Measurements from ENCODE around the gene RASGRP1.
"Not testable (repeated sequence)": the region's sequence is repeated elsewhere in the genome, so short reads cannot be mapped to it uniquely, and the experiment has no call there.

The RASGRP1 gene

GRCh38 chr15:38564557-38565286 is at the start of gene RASGRP1:
TSS of gene RASGRP1 (minus strand) at chr15:38564814. CDS start at chr15:38564628, 186 bp downstream.
- DNase-seq: peak; percentile 73 to 83 (median 76)

GRCh38 chr15:38613085-38613484 is 48.5 kb upstream of the RASGRP1 start:
- no peak for DNase-seq

DNA sequence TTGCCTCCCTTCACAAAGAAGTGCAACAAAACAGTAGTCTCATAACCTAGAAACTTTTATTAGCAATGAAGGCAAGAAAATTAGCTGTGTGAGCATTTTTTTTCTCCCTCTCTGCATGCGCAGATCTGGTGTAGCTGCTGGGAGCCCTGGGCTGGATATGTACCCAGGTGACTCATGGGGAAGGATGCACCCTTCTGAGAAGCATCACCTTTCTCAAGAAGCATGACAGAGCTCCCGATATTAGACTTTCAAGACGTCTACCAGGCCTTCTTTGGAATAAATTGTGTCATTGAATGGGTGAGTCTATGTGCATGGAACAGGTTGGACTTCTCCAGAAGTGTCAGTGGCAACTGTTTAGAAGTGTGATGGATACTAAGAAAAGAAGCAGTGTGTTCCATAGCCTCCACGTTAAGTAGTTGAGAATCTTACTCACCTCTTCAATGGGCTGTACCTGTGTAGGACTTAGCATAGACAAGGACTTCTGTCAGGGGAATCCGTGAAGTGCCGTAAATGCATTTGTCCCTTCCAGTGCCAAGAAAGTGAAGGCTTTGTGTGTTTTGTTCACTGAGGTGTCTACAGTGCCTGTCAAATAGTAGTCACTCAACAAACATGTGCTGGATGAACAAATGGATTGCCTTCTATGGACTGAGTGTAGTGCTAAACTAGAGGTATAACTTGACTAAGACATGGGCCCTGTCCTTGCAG is 47.7 kb upstream of the RASGRP1 start:
- DNase-seq: peak in 1 of 4 experiments; percentile 3

- no peak for DNase-seq
Observed at GRCh38 chr15:38611228-38611627, 46.6 kb upstream of the RASGRP1 start.

DNA sequence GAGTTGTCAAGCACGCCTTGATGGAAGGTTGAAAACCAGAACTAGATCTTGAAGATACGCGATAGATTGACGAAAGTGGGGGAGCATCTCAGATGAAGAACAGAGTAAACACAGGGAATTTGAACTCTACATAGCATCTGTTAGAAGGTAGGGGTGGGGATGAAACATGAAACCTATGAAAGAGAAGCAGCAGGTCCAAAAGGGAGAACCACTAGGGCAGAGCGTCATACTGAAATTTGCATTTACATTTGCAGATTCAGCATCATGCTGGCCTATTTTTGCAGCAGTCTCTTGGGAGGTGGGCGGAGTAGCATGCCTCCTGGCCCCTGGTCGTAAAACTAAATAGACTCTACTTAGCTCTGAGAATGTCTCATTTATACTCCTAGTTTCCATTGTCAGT is 46.1 kb upstream of the RASGRP1 start:
- no peak for DNase-seq

GRCh38 chr15:38609097-38609738 is 44.6 kb upstream of the RASGRP1 start:
- DNase-seq: no peak

GRCh38 chr15:38608682-38609081 is 44.1 kb upstream of the RASGRP1 start:
- DNase-seq: no peak

- DNase-seq: no peak
Observed at GRCh38 chr15:38605744-38606143, 41.1 kb upstream of the RASGRP1 start.

- DNase-seq: no peak
Observed at GRCh38 chr15:38603672-38604071, 39.1 kb upstream of the RASGRP1 start.

DNA sequence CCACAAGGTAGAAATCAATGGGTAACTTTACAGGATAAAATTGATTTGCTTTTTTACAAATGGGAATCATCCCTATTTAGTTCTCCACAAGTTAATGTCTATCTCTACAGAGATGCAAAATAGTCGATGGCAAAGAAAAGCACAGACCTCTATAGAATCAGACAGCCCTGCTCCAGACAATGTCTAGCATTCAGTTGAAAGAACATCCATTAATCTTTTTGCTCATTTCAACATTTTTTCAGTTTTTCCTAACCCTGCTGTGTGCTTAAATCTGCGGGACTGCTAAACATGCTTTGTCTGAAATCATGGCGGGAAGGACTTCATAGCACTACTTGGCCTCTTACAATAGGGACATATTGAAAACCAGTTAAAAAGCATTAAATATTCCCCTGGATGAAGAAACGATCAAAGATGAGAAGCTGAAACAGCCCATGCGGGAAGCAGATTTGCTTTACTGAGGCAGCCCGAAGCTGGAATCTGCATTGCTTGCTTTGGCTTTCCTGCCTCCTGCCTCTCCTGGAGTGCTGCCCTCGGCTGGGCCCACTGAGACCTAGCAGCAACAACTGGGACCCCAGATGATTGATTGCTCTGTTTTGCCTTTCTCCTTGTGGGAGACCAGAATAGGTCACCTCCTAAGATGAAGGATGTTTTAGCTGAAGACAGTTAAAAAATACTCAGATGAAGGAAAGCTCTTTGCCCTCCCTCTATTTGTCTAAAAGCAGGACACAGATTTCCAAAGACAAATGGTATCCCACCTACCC is 38.5 kb upstream of the RASGRP1 start:
- DNase-seq: no peak

DNA sequence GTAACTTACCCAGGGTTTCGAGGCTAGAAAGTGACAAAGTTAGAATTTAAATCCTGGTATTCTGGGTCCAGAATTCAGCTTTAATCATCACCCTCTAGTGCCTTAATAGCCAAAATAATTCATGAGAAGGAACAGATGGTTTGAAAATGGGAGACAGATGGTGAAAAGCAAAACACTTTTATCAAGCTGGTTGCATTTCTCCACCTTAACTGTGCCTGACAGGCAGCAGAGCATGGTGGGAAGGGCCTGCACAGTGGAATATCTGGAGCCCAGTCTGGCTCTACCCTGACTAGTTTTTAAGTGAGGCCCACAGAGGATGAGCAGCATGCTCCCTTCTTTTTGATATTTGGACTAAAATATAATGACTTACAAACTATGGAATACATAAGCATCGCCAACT is 35.6 kb upstream of the RASGRP1 start:
- DNase-seq: no peak

GRCh38 chr15:38598749-38599148 is 34.1 kb upstream of the RASGRP1 start:
- no peak for DNase-seq

DNA sequence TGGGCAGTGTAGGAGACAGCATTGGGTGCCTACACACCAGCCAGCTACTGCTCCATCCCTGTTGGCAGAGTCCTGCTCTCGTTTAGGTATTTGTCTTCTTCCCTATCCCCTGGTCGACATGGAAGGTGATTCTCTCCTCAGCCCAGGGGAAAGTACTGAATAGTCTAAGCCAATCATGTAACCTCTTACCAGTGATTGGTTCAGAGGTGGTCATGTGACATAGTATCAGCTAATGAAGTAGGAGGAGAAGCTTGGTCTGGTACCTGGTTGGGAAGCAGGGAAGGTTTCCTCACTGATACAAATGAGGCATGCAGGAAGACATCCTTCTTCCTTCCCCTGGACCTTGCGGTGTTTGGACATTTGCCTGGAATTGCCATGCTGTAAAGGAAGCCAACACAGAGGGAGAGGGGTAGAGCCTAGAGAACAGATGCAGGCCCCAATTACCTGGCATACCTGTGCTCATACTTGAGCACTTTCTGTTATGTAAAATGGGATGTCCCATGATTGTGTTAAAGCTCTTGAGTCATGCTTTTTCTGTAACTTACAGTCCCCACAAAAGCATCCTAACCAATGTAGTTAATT is 32.7 kb upstream of the RASGRP1 start:
- no peak for DNase-seq

- DNase-seq: no peak
Observed at GRCh38 chr15:38593524-38593923, 28.9 kb upstream of the RASGRP1 start.

GRCh38 chr15:38589502-38589901 is 24.9 kb upstream of the RASGRP1 start:
- DNase-seq: no peak

DNA sequence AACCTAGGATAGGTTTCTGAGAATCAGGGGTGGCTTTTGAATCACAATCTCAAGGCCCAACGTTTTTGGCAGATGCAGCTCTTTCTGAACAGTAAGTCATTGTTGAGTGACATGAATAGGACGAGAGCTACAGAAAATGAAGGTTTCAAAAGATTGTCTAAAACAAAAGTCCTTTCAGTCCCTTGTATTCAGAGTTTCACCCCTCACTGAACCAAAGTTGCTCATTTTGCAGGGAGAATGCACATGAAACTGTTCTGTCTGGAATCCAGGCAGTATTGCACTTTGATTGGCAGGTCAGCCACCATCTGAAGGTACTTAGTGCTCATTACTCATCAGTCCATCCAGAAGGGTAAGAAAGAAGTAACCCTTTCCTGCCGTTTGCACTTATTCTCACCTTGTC is 24.1 kb upstream of the RASGRP1 start:
- no peak for DNase-seq

DNA sequence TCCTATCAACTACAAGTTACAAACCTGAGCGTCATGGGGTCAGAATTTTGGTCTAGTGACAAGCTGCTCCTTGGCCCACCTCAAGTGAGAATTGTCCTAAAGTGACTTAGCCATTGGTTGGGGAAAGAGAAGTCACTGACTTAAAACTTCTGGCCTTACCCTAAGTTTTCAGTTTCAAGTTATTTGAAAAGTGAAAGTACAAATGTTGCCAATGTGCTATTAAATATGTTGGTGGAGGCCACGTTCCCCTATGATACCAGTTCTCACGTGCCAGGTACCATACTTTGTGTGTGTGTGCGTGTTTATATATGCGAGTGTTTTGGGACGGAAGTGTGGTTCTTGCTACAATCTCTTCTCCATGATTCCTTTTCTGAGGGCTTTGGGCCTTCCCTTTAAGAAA is 22.6 kb upstream of the RASGRP1 start:
- DNase-seq: no peak

DNA sequence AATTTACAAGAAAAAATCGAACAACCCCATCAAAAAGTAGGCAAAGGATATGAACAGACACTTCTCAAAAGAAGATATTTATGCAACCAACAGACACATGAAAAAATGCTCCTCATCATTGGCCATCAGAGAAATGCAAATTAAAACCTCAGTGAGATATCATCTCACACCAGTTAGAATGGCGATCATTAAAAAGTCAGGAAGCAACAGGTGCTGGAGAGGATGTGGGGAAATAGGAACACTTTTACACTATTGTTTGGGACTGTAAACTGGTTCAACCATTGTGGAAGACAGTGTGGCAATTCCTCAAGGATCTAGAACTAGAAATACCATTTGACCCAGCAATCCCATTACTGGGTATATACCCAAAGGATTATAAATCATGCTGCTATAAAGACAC is 21.4 kb upstream of the RASGRP1 start:
- not testable (repeated sequence) for DNase-seq

- DNase-seq: no peak
Observed at GRCh38 chr15:38578626-38579025, 14.0 kb upstream of the RASGRP1 start.

DNA sequence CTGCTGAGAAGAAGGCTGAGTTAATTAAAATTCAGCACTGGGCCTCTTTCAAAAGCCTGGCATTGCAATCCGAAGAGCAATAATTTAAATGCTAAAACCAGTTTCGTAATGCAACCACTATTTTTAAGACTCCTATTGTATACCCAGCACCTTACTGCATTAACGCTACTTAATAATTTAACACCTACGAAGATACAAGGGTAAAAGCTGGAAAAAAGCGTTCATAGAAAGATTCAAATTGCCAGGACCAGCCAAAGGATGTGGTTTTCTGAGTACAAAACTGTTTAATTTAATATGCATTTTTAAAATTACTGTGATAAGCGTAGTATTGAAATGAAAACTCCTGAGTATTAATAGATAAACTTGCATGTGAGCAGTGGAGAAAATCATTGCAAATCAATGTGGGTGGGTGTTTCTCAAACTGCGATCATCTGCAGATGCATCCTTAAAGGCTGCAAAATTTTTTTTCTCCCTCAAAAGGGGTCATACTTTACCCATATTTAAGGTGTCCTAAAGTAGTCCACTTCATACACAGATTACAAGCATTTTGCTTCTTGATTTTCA is 12.9 kb upstream of the RASGRP1 start:
- DNase-seq: no peak

- no peak for DNase-seq
Observed at GRCh38 chr15:38576837-38577236, 12.2 kb upstream of the RASGRP1 start.

- DNase-seq: no peak
Observed at GRCh38 chr15:38576261-38576660, 11.6 kb upstream of the RASGRP1 start.

DNA sequence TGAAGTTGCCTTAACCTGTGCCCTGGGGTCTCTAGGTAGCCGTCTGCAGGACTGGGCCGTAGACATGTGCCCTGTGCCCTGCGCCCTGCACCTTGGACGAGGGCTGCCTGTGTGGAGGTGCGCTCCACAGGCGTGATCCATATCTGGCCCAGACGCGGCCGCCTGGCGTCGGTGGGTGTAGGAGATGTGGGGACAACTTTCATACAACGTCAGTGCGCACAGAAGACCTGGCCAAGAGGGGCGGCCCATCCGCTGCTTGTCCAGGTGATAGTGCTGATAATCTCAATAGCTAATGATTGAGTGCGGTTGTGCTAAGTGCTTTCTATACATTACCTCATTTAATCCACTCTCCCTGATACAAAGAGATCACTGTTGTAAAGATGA is 665 bp upstream of the RASGRP1 start:
- DNase-seq: no peak

All from activated CD4-positive, CD25-positive, alpha-beta regulatory T cell (primary cell).